ENCODE measurements around the gene HRK. TPM values are rescaled to one million over a fixed set of nuclear protein-coding genes. Genes with fewer than 3 reads are reported as not detected.

The HRK gene
- not detected in 2 replicates for total RNA-seq

DNA sequence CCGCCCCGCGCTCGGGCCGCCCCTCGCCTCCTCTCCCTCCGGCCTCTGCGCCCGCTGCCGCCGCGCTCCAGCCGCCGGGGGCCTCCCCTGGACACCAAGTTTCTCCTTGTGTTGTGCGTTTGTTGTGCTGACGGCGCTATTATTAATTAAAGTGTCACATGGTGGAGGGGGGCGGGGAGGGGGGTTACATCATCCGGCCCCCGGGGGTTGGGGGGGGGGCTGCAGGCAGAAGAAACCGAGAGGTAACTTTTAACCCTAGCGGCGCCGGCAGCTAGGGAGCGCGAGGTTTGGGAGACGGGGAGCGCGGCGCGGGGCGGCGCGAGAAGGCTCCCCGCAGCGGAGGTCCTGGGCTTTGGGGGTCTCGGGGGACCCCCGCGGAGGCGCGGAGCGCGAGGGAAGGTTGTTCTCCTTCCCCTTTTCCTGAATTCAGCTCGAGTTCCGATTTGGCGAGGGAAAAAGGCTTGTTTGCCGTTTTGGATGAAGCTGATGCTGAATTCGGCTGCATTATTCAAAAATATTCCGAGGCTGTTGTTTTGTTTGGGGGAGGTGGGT is at the start of gene HRK:
Gene HRK, minus strand, starts transcription at position 117 of the 552 bp plus-strand sequence. CDS start 134 bp downstream, outside the sequence.

DNA sequence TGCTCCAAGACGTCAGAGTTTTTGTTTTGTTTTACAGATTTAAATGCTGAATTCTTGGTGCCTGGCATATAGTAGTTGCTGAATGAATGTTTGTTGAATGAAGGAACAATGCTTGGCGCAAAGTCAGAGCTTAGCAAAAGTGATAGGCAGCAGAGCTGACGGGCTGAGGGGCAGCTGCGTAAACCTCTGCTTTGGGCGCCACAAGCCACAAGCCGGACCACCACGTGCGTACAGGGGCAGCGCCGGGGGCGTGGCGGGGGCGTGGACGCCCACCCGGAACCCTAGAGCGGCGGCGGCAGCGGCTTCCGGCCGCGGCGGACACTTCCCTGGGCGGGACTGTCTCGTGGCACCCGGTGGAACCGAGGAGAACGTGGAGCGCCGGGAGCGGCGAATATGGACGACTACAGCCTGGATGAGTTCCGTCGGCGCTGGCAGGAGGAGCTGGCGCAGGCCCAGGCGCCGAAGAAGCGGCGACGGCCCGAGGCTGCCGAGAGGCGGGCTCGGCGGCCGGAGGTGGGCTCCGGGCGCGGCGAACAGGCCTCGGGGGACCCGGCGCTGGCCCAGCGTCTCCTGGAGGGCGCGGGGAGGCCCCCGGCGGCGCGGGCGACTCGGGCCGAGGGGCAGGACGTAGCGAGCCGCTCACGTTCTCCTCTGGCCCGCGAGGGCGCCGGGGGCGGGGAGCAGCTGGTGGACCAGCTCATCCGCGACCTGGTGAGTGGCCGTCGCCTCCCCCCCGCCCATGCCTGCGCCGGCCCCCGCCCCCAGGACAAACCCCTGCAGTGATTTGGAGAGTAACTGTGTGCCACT is 29.6 kb upstream of the HRK start, which contains the start of gene FBXW8:
Gene FBXW8, plus strand, starts transcription at position 306 of the 807 bp plus-strand sequence. Its CDS starts 88 bp downstream, at position 394.

Other genes starting within 250 kb of the HRK start
- 28.8 and 40.9 TPM in 2 replicates for gene SPRING1, start 143.4 kb downstream of the HRK start, total RNA-seq
- gene RNFT2, start 143.1 kb downstream of the HRK start, total RNA-seq, result 2.7 and 5.7 TPM in 2 replicates
- gene FBXW8, start 29.5 kb upstream of the HRK start, total RNA-seq, result 19.9 and 28.6 TPM in 2 replicates
- 0.14 TPM in 1 of 2 replicates, not detected in the other for gene TESC, start 218.0 kb upstream of the HRK start, total RNA-seq

Measured in smooth muscle cell of the umbilical artery (primary cell).